Neural progenitor cell (in vitro differentiated cells): ENCODE measurements around the gene MAGI3.

Source experiments
- EZH2 ChIP-seq: fragments of 200-600 bp; sonication (generic); IDR thresholded peaks from 2 replicates; pipeline ENCODE4 v1.6.1; 2017; ENCODE audit warnings: antibody characterized with exemption, mild to moderate bottlenecking, moderate library complexity
- EZH2phosphoT487 ChIP-seq: fragments of 200-600 bp; sonication (generic); IDR thresholded peaks from 2 replicates; pipeline ENCODE4 v1.6.1; 2017; ENCODE audit warnings: antibody characterized with exemption
- TF ChIP-seq, protein P1 (sequence below): fragments of 200-600 bp; sonication (generic); IDR thresholded peaks from 2 replicates; pipeline ENCODE4 v1.5.1; 2017; ENCODE audit warnings: antibody characterized with exemption, mild to moderate bottlenecking

DNA sequence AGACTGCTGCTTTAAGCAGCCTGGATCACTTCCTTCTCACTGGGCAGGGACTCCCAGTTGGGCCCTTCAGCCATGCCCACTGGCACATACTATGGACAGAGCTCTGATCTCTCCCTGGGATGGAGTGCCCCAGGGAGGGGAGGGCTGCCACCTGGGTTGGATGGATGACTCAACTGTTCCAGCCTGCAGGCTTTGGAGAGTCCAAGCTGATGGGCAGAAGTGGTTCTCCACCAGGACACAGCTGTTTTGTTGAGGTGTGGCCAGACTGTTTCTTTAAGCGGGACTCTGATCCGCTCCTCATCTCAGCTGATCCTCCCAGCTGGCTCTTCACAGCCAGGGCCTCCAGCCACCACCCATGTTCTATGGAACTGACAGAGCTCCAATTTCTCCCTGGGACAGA is 166.9 kb downstream of the MAGI3 start:
- TF ChIP-seq, protein P1, sequence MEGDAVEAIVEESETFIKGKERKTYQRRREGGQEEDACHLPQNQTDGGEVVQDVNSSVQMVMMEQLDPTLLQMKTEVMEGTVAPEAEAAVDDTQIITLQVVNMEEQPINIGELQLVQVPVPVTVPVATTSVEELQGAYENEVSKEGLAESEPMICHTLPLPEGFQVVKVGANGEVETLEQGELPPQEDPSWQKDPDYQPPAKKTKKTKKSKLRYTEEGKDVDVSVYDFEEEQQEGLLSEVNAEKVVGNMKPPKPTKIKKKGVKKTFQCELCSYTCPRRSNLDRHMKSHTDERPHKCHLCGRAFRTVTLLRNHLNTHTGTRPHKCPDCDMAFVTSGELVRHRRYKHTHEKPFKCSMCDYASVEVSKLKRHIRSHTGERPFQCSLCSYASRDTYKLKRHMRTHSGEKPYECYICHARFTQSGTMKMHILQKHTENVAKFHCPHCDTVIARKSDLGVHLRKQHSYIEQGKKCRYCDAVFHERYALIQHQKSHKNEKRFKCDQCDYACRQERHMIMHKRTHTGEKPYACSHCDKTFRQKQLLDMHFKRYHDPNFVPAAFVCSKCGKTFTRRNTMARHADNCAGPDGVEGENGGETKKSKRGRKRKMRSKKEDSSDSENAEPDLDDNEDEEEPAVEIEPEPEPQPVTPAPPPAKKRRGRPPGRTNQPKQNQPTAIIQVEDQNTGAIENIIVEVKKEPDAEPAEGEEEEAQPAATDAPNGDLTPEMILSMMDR = no peak
- TF ChIP-seq EZH2 = no peak
- TF ChIP-seq EZH2phosphoT487 = no peak
